HG03558 (cell line): ENCODE results near the gene RYK.
A peak's percentile ranks its signal among the peaks of the same experiment; 100 is the strongest.
"Not testable (repeated sequence)": the region's sequence is repeated elsewhere in the genome, so short reads cannot be mapped to it uniquely, and the experiment has no call there.

ENCODE experiments used
- ATAC-seq: cut with Tn5 transposase; IDR thresholded peaks from one replicate; pipeline ENCODE4 v1.9.1; 2021; ENCODE audit warnings: moderate number of reproducible peaks; ENCODE audit not compliant: unreplicated experiment; ENCODE audit errors: extremely low read depth

The RYK gene

GRCh38 chr3:134250717-134251220 is at the start of gene RYK:
RYK (minus strand) TSS chr3:134250859; CDS start chr3:134250654, 205 bp downstream.
- peak; percentile 60 for ATAC-seq

GRCh38 chr3:134299888-134300206 is 49.2 kb upstream of the RYK start:
- no peak for ATAC-seq

- no peak for ATAC-seq
These were observed 48.7 kb upstream of the RYK start for GRCh38 chr3:134299185-134299887.

GRCh38 chr3:134298249-134298648 is 47.6 kb upstream of the RYK start:
- ATAC-seq = no peak

GRCh38 chr3:134296616-134297015 is 46.0 kb upstream of the RYK start:
- no peak for ATAC-seq

GRCh38 chr3:134295930-134296329 is 45.3 kb upstream of the RYK start:
- ATAC-seq = no peak

GRCh38 chr3:134294302-134295280 is 43.9 kb upstream of the RYK start:
- ATAC-seq = peak; percentile 98

GRCh38 chr3:134291319-134292254 is 40.9 kb upstream of the RYK start:
- ATAC-seq = no peak

- no peak for ATAC-seq
These were observed 36.9 kb upstream of the RYK start for GRCh38 chr3:134287512-134287911.

GRCh38 chr3:134284438-134284837 is 33.8 kb upstream of the RYK start:
- no peak for ATAC-seq

- no peak for ATAC-seq
These were observed 32.0 kb upstream of the RYK start for GRCh38 chr3:134282659-134283047.

GRCh38 chr3:134281912-134282658 is 31.4 kb upstream of the RYK start:
- no peak for ATAC-seq

GRCh38 chr3:134279466-134279865 is 28.8 kb upstream of the RYK start:
- no peak for ATAC-seq

GRCh38 chr3:134277066-134277660 is 26.5 kb upstream of the RYK start:
- no peak for ATAC-seq

- ATAC-seq = no peak
These were observed 25.4 kb upstream of the RYK start for GRCh38 chr3:134276086-134276485.

- ATAC-seq = not testable (repeated sequence)
These were observed 24.5 kb upstream of the RYK start for GRCh38 chr3:134275110-134275509.

- ATAC-seq = no peak
These were observed 23.9 kb upstream of the RYK start for GRCh38 chr3:134274571-134274970.

- ATAC-seq = no peak
These were observed 17.3 kb upstream of the RYK start for GRCh38 chr3:134267996-134268395.

GRCh38 chr3:134260987-134261386 is 10.3 kb upstream of the RYK start:
- no peak for ATAC-seq
